GM21515 (cell line): ENCODE measurements around the gene SUFU.

Experiments used
- ATAC-seq: cut with Tn5 transposase; IDR thresholded peaks from one replicate; pipeline ENCODE4 v1.9.1; 2021; ENCODE audit not compliant: unreplicated experiment

SUFU gene

DNA sequence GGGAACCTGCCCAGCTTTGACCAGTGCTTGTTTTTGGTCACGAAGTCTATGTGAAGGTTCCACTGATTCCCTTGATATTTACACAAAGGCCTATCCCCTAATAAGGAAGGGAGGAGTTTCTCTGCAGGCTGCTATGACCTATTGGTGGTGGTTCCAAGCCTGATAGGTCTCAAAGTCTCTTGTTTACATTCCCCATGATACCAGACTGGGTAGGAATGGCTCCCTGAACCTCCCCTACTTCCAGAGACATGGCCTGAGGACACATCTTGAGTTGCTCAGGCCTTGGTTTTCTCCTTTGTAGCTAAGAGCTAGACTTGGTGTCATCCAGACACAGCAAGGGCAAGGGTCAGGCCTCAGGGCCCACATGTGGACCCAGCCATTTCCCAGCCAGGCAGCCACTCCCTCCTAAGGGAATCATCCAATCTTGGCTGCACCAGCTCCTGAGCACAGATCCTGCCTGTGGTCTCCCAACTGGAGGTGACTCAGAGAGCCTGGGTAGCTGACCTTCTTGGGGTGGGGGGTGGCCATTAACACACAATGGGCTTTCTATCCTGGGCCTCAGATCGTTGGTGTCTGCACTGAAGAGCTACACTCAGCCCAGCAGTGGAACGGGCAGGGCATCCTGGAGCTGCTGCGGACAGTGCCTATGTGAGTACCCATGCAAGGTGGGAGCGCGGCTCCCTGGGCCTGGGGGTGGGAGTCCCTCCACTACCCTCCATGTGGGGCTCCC, 89.5 kb downstream of the SUFU start:
- no peak for ATAC-seq

- no peak for ATAC-seq
Measured at GRCh38 chr10:102593804-102594079, 90.0 kb downstream of the SUFU start.

GRCh38 chr10:102595293-102595692, 91.5 kb downstream of the SUFU start:
- ATAC-seq, result no peak

DNA sequence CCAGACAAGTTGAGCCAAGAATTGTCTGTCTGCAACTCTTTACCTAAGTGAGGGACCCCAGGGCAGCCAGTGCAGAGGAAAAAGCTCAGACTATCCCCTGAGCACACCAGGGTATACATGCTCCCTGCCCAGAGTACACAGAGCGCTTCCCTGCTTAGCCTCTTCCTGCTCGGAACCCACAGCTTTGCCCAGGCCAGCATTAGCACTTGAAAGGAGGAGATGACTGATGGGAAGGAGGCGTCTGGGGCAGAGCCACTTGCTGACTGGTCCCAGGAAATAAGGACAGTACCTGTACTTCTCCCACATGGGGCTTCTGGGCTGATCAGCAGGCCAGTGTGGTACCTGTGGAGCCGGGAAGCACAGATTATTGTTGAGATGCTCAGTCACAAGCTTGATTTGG, 92.1 kb downstream of the SUFU start:
- ATAC-seq, result no peak

- no peak for ATAC-seq
Measured at GRCh38 chr10:102596506-102596971, 92.8 kb downstream of the SUFU start.

- no peak for ATAC-seq
Measured at GRCh38 chr10:102597131-102597991, 93.6 kb downstream of the SUFU start.

GRCh38 chr10:102598243-102598642, 94.5 kb downstream of the SUFU start:
- no peak for ATAC-seq

- no peak for ATAC-seq
Measured at GRCh38 chr10:102599565-102600327, 96.0 kb downstream of the SUFU start.

DNA sequence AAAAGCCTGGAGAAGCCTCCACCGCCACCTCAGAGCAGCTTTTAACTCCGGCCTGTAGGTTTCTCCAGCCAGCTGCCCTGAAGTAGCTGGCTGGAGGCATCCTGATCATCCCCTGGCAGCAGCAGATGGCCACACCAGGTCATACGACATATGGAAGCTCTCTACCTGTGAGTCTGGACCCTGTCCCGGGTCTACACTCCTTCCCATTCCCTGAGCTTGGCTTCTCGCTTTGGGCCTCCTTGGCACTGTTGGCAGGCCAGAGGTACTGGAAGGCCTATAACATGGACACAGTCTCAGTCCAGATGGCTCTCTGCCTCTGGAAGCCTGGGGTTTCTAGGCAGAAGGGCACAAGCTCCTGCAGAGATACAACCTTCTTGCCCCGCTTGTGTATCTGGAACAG, 97.0 kb downstream of the SUFU start:
- ATAC-seq, result no peak

GRCh38 chr10:102601639-102602038, 97.9 kb downstream of the SUFU start:
- ATAC-seq, result no peak

DNA sequence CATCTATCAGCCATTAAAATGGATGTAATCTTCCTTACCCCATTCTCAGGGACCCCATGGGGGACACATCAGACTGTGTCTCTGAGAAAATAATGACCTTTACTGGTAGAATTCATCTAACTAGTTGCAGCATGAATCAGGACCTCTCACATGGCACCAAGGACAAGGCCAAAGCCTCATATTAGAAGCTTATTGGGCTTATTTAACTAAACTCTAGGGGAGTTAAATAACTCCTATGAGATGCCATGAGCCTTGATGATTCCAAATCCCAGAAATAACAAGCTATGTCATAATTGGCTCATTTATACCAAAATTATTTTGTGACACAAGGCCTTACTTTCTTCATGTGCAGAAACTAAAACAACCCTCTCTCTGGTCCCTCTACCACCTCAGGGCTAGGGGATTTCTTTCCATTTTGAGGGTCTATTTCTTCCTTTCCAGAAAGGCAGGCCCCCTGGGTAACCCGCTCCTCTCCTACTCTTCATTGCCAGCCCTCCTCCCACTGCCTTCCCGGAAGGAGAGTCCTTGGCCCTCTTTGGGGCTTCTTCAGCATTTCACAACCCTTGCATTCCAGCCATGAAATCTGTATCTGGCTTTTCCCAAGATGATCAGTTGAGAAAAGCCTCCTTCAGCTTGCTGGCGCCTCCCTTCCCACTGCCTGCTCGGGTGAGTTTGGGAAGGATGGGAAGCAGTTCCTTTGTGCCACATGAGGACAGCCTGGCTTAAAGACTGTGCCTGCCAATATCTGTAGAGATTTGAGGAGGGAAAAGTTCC, 98.7 kb downstream of the SUFU start:
- no peak for ATAC-seq

GRCh38 chr10:102603946-102604345, 100.2 kb downstream of the SUFU start:
- no peak for ATAC-seq

GRCh38 chr10:102604439-102604841, 100.7 kb downstream of the SUFU start:
- no peak for ATAC-seq

- no peak for ATAC-seq
Measured at GRCh38 chr10:102605712-102606111, 101.9 kb downstream of the SUFU start.

DNA sequence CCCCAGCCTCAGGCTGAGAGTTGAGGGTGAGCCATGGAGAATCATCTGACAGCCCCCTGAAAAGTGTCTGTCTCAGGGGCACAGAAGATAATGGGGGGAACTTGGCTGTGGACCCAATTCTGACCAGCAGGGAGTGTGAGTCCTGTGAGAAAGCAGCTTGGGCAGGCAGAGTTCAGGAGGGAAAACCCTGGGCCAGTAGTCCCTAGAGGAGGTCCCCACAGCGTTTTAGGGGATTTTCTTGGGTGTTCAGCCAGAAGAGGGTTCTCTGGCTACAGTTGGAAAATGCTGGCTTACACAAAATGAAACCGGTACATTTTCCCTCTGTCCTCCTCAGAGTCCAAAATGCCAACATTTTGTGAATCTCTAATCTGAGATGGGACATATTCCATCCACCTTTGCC, 104.7 kb downstream of the SUFU start:
- no peak for ATAC-seq

GRCh38 chr10:102610441-102610887, 106.7 kb downstream of the SUFU start:
- no peak for ATAC-seq

DNA sequence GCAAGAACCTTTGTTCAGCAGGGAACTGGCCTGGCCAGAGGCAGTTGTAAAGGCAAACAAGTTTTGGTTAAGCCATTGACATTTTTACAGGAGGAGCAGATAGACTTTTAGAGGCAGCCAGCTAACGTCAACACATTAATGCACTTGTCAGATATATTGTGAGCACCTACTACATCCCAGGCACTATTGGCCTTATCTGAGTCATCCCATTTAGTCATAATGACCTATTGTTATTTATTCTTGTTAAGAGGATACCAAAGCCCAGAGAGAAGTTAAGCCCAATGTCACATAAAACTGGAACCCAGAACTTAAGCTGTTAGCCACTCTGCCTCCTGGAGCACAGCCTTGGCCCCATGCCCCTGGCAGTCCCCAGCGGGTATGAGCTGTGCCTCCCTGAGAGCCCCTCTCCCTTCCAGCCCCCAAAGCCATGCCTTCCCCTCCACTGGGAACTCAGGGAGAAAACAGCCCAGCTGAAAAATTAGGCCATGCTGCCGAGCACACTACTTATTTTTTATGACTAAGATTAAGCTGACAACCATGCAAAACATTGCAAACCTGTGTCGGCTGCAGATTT, 107.8 kb downstream of the SUFU start:
- no peak for ATAC-seq

DNA sequence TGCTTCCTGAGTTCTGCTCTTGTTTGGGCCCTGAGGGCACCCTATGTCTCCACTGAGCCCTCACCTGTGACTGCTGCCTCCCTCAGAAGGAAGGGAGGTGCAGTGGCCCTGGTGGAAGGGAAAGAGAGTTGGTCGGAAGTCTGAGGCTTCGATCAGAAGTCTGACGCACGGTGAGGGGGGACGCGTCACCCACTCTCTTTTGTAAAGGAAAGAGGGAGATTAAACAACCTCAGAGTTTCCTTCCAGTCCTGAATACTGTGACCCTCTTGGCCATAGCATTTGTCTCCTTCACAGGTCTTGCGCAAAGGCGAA, 109.1 kb downstream of the SUFU start:
- ATAC-seq, result no peak

GRCh38 chr10:102613286-102613685, 109.5 kb downstream of the SUFU start:
- no peak for ATAC-seq

DNA sequence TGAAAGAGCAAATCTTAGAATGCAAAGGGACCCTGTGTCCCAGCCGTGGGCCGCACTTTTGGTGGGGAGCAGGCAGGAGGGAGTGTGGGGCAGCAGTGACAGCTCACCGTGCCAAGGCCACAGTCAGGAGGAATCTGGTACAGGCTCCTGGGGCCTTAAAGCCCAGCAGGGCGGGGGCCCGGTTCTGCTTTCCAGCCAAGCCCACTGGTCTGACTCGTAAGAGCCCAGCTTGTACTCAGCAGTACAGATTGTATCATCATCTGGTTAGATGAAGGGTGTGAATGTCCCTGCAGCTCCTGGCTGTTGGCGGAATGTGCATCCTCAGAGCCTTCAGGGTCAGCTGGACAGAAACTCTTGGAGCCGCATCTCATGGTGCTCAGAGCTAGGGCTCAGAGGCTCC, 110.0 kb downstream of the SUFU start:
- ATAC-seq, result no peak

GRCh38 chr10:102614888-102615287, 111.1 kb downstream of the SUFU start:
- ATAC-seq, result no peak
